Measurements from ENCODE around the gene ACSS1.
A peak's percentile ranks its signal among the peaks of the same experiment; 100 is the strongest.

Gene ACSS1

DNA sequence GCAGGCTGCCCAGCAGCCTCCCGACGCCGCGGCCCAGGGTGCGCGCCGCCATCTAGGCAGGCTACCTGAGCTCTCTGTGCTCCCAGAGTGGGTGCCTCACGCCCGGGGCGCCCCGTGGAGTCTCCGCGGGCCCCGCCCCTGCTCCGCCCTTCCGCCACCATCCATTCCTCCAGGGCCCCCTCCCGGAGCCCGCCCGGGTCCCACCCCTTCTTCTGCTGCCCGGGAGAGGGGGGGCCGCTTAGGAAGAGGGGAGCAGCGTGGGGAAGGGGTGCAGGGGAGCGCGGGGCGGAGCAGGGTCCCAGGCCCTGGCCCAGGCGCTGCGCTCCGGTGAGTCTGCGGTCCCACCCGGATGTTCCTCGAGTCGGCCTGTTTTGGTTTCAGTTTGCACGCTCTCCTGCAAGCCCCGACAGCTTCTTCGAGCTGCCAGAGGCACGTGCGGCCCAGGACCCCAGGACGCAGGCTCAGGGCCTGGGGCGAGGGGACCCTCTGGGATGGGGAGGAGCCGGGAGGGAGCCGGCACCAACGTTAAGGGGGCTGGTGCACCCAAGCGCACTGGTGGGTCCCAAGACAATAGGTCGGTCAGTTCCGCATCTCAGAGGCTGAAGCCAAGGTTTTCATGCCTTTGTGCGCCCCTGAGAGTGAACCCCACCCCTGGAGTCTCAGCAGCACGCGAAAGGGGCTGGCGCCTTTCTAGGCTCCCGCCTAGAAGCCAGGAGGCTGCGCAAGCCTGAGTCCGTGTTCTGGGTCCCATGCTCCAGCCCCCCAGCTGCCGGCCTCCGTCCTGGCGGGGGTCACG is at the start of gene ACSS1:
Gene ACSS1 (minus strand): TSS at position 89 of the 796 bp plus-strand sequence. CDS start 37 bp downstream, at position 52.
- TF ChIP-seq, protein P1, sequence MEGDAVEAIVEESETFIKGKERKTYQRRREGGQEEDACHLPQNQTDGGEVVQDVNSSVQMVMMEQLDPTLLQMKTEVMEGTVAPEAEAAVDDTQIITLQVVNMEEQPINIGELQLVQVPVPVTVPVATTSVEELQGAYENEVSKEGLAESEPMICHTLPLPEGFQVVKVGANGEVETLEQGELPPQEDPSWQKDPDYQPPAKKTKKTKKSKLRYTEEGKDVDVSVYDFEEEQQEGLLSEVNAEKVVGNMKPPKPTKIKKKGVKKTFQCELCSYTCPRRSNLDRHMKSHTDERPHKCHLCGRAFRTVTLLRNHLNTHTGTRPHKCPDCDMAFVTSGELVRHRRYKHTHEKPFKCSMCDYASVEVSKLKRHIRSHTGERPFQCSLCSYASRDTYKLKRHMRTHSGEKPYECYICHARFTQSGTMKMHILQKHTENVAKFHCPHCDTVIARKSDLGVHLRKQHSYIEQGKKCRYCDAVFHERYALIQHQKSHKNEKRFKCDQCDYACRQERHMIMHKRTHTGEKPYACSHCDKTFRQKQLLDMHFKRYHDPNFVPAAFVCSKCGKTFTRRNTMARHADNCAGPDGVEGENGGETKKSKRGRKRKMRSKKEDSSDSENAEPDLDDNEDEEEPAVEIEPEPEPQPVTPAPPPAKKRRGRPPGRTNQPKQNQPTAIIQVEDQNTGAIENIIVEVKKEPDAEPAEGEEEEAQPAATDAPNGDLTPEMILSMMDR (IDR thresholded peaks at IDR 0.05; ENCODE audit: low read depth, low read length) = no peak
- H3K4me3 ChIP-seq (replicated peaks in 1 of 2; ENCODE audit: low read depth in 2 of 2, low read length in 2 of 2) = peak within 1 kb of the TSS; percentile 61 to 72
- DNase-seq (ENCODE audit: low read depth in 2 of 2) = peak in 1 of 2 donors; percentile 53

DNA sequence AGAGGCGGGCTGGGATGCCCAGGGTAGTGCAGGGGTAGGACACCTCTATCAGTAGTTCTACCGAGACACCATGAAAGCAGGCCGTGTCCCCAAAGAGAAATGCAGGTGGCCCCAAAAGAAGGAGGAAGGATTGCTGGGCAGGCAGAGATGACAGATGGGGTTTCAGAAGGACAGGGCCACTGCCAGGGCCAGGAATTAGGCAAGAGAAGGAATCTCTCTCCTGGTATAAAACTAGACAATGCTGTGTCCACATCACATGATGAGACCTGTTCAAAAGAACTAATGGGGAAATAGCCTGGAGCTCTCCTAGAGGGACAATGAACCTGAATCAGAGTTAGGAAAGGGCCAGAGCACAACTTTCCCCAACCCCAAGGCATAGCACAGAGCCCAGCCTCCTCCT is 45.6 kb upstream of the ACSS1 start:
- TF ChIP-seq, protein P1 (IDR thresholded peaks at IDR 0.05; ENCODE audit: low read depth, low read length) = no peak
- no peak for DNase-seq (ENCODE audit: low read depth in 2 of 2)
- H3K4me3 ChIP-seq (replicated peaks in 1 of 2; ENCODE audit: low read depth in 2 of 2, low read length in 2 of 2) = no peak overlapping the region

DNA sequence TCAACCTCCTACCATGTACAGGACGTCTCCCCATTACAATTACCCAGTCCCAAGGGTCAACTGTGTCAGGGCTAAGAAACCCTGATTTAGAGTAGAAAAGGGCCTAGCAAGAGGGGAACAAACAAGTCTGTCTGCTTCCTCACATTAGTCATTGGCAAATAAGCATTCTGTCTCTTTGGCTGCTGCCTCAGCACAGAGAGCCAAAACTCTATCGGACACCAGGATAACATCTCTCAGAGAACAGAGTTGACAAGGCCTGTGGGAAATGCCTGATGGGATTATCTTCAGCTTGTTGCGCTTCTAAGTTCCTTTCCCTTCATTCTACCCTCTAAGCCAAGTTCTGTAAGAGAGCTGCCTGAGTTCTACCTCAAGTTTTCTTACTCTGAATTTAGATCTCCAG is 43.0 kb upstream of the ACSS1 start:
- H3K4me3 ChIP-seq (replicated peaks in 1 of 2; ENCODE audit: low read depth in 2 of 2, low read length in 2 of 2) = no peak overlapping the region
- TF ChIP-seq, protein P1 (IDR thresholded peaks at IDR 0.05; ENCODE audit: low read depth, low read length) = no peak
- DNase-seq (ENCODE audit: low read depth in 2 of 2) = peak in 1 of 2 donors; percentile 36

DNA sequence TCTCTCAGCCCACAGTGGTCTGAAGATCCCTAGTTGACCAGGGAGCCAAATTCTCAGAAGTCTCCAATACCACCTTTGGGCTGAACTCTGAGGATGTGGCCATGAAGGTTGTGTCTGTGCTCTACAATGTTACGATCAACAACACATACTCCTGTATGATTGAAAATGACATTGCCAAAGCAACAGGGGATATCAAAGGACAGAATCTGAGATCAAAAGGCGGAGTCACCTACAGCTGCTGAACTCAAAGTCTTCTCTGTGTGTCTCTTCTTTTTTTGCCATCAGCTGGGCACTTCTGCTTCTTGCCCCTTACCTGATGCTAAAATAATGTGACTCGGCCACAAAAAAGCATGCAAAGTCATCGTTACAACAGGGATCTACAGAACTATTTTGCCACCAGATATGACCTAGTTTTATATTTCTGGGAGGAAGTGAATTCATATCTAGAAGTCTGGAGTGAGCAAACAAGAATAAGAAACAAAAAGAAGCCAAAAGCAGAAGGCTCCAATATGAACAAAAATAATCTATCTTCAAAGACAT is 41.7 kb upstream of the ACSS1 start:
- DNase-seq (ENCODE audit: low read depth in 2 of 2) = no peak
- TF ChIP-seq, protein P1 (IDR thresholded peaks at IDR 0.05; ENCODE audit: low read depth, low read length) = no peak
- H3K4me3 ChIP-seq (replicated peaks in 1 of 2; ENCODE audit: low read depth in 2 of 2, low read length in 2 of 2) = no peak overlapping the region

DNA sequence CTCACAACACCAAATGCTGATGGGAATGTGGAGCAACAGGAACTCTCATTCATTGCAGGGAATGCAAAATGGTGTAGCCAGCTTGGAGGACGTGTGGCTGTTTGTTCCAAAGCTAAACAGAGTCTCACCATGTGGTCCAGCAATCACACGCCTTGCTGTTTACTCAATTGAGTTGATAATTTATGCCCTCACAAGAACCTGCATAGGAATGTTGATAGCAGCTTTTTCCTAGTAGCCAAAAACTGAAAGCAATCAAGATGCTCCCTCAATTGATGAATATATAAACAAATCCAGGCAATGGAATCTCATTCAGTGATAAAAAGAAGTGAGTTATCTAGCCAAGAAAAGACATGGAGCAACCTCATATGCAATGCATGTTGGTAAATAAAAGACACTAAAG is 39.6 kb upstream of the ACSS1 start:
- no peak overlapping the region for H3K4me3 ChIP-seq (replicated peaks in 1 of 2; ENCODE audit: low read depth in 2 of 2, low read length in 2 of 2)
- TF ChIP-seq, protein P1 (IDR thresholded peaks at IDR 0.05; ENCODE audit: low read depth, low read length) = no peak
- no peak for DNase-seq (ENCODE audit: low read depth in 2 of 2)

DNA sequence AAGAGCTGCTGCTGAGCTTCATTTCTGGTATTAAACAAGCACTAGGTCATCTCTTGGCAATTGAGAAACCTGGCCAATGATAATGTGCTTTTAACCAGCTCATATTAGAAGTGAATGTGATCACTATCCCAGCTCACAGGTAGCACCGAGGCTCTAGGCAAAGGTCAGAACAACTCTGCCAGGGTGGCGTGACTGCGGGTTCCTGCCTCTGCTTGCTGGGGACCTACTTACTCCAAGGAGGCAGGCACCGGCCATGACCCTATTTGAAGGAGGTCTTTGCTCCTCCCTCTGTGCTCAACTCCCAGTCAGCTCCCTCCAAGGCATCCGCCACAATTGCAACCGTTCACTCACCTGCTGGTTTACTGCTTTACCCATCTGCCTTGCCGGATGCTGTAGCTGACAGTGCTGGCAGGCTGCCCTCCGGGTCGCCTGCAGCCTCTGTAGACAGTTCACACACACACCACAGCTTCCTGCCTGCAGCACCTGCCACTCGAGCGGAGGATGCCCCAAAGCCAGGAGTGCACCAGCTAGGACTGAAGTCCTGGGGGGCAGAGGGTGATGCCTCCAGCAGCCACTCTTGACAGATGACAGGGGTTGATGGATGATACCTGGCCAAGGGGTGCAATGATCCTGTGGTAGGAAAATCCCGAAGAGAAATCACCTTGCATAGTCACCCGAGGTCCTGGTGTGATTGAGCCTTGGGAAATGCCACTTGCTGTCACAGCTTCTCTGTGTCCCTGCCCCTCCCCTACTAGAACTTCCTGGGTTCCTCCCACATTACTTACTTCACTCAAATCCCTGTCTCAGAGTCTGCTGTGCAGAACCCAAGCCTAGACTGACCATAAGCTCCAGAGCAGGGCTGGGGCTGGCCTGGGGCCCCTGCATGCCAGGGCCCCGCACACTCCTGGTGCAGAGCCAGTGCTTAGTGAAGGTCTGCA is 32.8 kb upstream of the ACSS1 start:
- H3K4me3 ChIP-seq (replicated peaks in 1 of 2; ENCODE audit: low read depth in 2 of 2, low read length in 2 of 2) = no peak overlapping the region
- DNase-seq (ENCODE audit: low read depth in 2 of 2) = no peak
- TF ChIP-seq, protein P1 (IDR thresholded peaks at IDR 0.05; ENCODE audit: low read depth, low read length) = no peak

Data from cardiac fibroblast (primary cell).